HG02588 (cell line): Measurements from ENCODE around the gene VMO1.

ENCODE experiments used
- ATAC-seq: cut with Tn5 transposase; IDR thresholded peaks from one replicate; pipeline ENCODE4 v1.9.1; 2021; ENCODE audit warnings: mild to moderate bottlenecking, moderate library complexity; ENCODE audit not compliant: unreplicated experiment

Gene VMO1

GRCh38 chr17:4764595-4764994 is 21.6 kb downstream of the VMO1 start:
- no peak for ATAC-seq

- ATAC-seq = no peak
These were observed 26.4 kb downstream of the VMO1 start for GRCh38 chr17:4759776-4760236.

GRCh38 chr17:4753392-4753791 is 32.8 kb downstream of the VMO1 start:
- no peak for ATAC-seq

- no peak for ATAC-seq
These were observed 34.2 kb downstream of the VMO1 start for GRCh38 chr17:4751932-4752331.

GRCh38 chr17:4750606-4751005 is 35.6 kb downstream of the VMO1 start:
- no peak for ATAC-seq

- no peak for ATAC-seq
These were observed 37.5 kb downstream of the VMO1 start for GRCh38 chr17:4748686-4749085.

- no peak for ATAC-seq
These were observed 38.3 kb downstream of the VMO1 start for GRCh38 chr17:4747847-4748246.

GRCh38 chr17:4744999-4745969 is 40.9 kb downstream of the VMO1 start:
- ATAC-seq = no peak

- ATAC-seq = no peak
These were observed 42.3 kb downstream of the VMO1 start for GRCh38 chr17:4743898-4744297.

- ATAC-seq = no peak
These were observed 42.9 kb downstream of the VMO1 start for GRCh38 chr17:4743216-4743615.

- ATAC-seq = no peak
These were observed 43.5 kb downstream of the VMO1 start for GRCh38 chr17:4742629-4743028.

- ATAC-seq = no peak
These were observed 44.0 kb downstream of the VMO1 start for GRCh38 chr17:4742133-4742532.

GRCh38 chr17:4741544-4741943 is 44.6 kb downstream of the VMO1 start:
- no peak for ATAC-seq

- ATAC-seq = no peak
These were observed 45.6 kb downstream of the VMO1 start for GRCh38 chr17:4740584-4740983.

GRCh38 chr17:4740025-4740351 is 46.2 kb downstream of the VMO1 start:
- ATAC-seq = no peak

GRCh38 chr17:4739122-4740024 is 46.8 kb downstream of the VMO1 start, which contains the start of the genes CXCL16 and ZMYND15:
TSS of gene CXCL16 (minus strand) at chr17:4739928. CDS start at chr17:4739339, 589 bp downstream.
TSS of gene ZMYND15 (plus strand) at chr17:4739833. CDS start at chr17:4740549, 716 bp downstream.
- ATAC-seq = no peak

- no peak for ATAC-seq
These were observed 47.7 kb downstream of the VMO1 start for GRCh38 chr17:4738136-4739121.

GRCh38 chr17:4735876-4736651 is 50.1 kb downstream of the VMO1 start:
- ATAC-seq = no peak
